ENCODE results near the gene ETV2.
"Not testable (repeated sequence)": the region's sequence is repeated elsewhere in the genome, so short reads cannot be mapped to it uniquely, and the experiment has no call there.

- TF ChIP-seq CTCF (conservative IDR thresholded peaks at IDR 0.05); ZFX (IDR thresholded peaks at IDR 0.05): not testable (repeated sequence)
These were observed 37.1 kb upstream of the ETV2 start for GRCh38 chr19:35604436-35604835.
